Upper lobe of left lung (tissue), 6 donors: Measurements from ENCODE around the gene LYRM4. TPM values are rescaled to one million over a fixed set of nuclear protein-coding genes. Genes with fewer than 3 reads are reported as not detected.

Source experiments
- ATAC-seq, 2 donors: fragments of 200-7000 bp; cut with Tn5 transposase; one replicate each; pipeline ENCODE4 v1.9.1; 2022; ENCODE audit warnings: mild to moderate bottlenecking in 2 of 2, moderate library complexity in 2 of 2; ENCODE audit not compliant: low FRiP score in 2 of 2
- DNase-seq, 2 donors: peaks; one replicate each; pipeline ENCODE4 v3.0.0-alpha.2; 2019 to 2020
- H3K27ac ChIP-seq, 4 donors: fragments of 200-600 bp; sonication (generic); one replicate each; pipeline ENCODE4 v1.5.1; 2016 to 2019
- H3K27me3 ChIP-seq, 4 donors: fragments of 200-600 bp; sonication (generic); one replicate each; pipeline ENCODE4 v1.5.1; 2017 to 2019
- H3K36me3 ChIP-seq, 4 donors: fragments of 200-600 bp; sonication (generic); one replicate each; pipeline ENCODE4 v1.5.1; 2016 to 2019
- H3K4me1 ChIP-seq, 4 donors: fragments of 200-600 bp; sonication (generic); one replicate each; pipeline ENCODE4 v1.5.1; 2018 to 2019
- H3K4me3 ChIP-seq, 4 donors: fragments of 200-600 bp; sonication (generic); one replicate each; pipeline ENCODE4 v1.5.1; 2017 to 2019; ENCODE audit warnings: mild to moderate bottlenecking in 2 of 4, moderate library complexity in 1 of 4
- H3K9me3 ChIP-seq, 4 donors: fragments of 200-600 bp; sonication (generic); one replicate each; pipeline ENCODE4 v1.5.1; 2018 to 2019
- CTCF ChIP-seq, 6 experiments: fragments of 450-650 bp in 4 of 6; fragments of 200-600 bp in 2 of 6; sonication (generic) in 2 of 6; IDR thresholded peaks; one replicate each; pipeline ENCODE4 v1.5.1; 2016 to 2019; ENCODE audit warnings: antibody characterized with exemption in 6 of 6
- EP300 ChIP-seq, 4 donors: sonication (generic); formaldehyde crosslinking; IDR thresholded peaks; one replicate each; pipeline ENCODE4 v1.5.1; 2017; ENCODE audit warnings: antibody characterized with exemption in 4 of 4, control low read depth in 2 of 4
- POLR2A ChIP-seq, 4 donors: fragments of 450-650 bp; IDR thresholded peaks; one replicate each; pipeline ENCODE4 v1.5.1; 2016 to 2017; ENCODE audit warnings: antibody characterized with exemption in 4 of 4, mild to moderate bottlenecking in 2 of 4
- POLR2AphosphoS5 ChIP-seq, 2 donors: sonication (generic); formaldehyde crosslinking; IDR thresholded peaks; one replicate each; pipeline ENCODE4 v1.5.1; 2017; ENCODE audit warnings: antibody characterized with exemption in 2 of 2
- WGBS, 2 donors: methylation state at CpG; one replicate each; pipeline ENCODE4 v1.1.5; 2017 to 2018; 5-methylcytosine and 5-hydroxymethylcytosine counted together
- total RNA-seq, 6 donors: library from RNA; depleted of rRNA in 4 of 6; stranded (reverse); fragments of >200 nt in 4 of 6; gene quantifications; one replicate each; pipeline versions ENCODE4 v1.1.0 to v1.2.1, GENCODE V29; 2016 to 2021
- donor health status: DM: no; HTN: no; CAD: no; lungs with moderate emphysema.
- donor health status: DM: no; HTN: yes; CAD: no; lungs with severe emphysema.

The LYRM4 gene
- total RNA-seq, 6 donors from 2014 or later: 5.8 to 24.1 (median 15.9) TPM

- TF ChIP-seq POLR2AphosphoS5 (IDR thresholded peaks at IDR 0.05) (no peak), POLR2A (IDR thresholded peaks at IDR 0.05) (no peak), EP300 (IDR thresholded peaks at IDR 0.05) (no peak), CTCF (IDR thresholded peaks at IDR 0.05) (no peak)
- ATAC-seq: no peak
- no peaks in the 10 kb centered on the region for H3K27me3 ChIP-seq
- no peak for DNase-seq
- H3K27ac ChIP-seq: no peak overlapping the region
- no peaks in the 10 kb centered on the region for H3K9me3 ChIP-seq
- no peak overlapping the region for H3K4me3 ChIP-seq
- H3K4me1 ChIP-seq: no peaks in the 10 kb centered on the region
- no peaks in the 10 kb centered on the region for H3K36me3 ChIP-seq
- WGBS, 2 donors: 84 to 85% methylated on average over 8 of the region's 8 CpGs
Measured at GRCh38 chr6:5102267-5102970, 158.3 kb downstream of the LYRM4 start.

GRCh38 chr6:5100806-5101205 is 159.9 kb downstream of the LYRM4 start:
- Histone ChIP-seq H3K4me3 (no peak overlapping the region), H3K9me3 (no peaks in the 10 kb centered on the region), H3K27ac (no peak overlapping the region), H3K4me1 (no peaks in the 10 kb centered on the region), H3K27me3 (no peaks in the 10 kb centered on the region), H3K36me3 (no peaks in the 10 kb centered on the region)
- ATAC-seq (no peak), DNase-seq (no peak)
- WGBS, 2 donors: 92 to 98% methylated on average over 7 of the region's 7 CpGs
- TF ChIP-seq POLR2AphosphoS5 (IDR thresholded peaks at IDR 0.05) (no peak), EP300 (IDR thresholded peaks at IDR 0.05) (no peak), CTCF (IDR thresholded peaks at IDR 0.05) (no peak), POLR2A (IDR thresholded peaks at IDR 0.05) (no peak)

GRCh38 chr6:5099537-5099936 is 161.2 kb downstream of the LYRM4 start:
- H3K4me3 ChIP-seq: no peak overlapping the region
- no peak for DNase-seq
- WGBS, 2 donors: 92 to 100% methylated on average over 3 of the region's 3 CpGs
- no peaks in the 10 kb centered on the region for H3K9me3 ChIP-seq
- H3K36me3 ChIP-seq: no peaks in the 10 kb centered on the region
- H3K4me1 ChIP-seq: no peaks in the 10 kb centered on the region
- H3K27ac ChIP-seq: no peak overlapping the region
- no peak for TF ChIP-seq EP300 (IDR thresholded peaks at IDR 0.05)
- TF ChIP-seq POLR2AphosphoS5 (IDR thresholded peaks at IDR 0.05): no peak
- TF ChIP-seq POLR2A (IDR thresholded peaks at IDR 0.05): no peak
- no peak for TF ChIP-seq CTCF (IDR thresholded peaks at IDR 0.05)
- ATAC-seq: no peak
- no peaks in the 10 kb centered on the region for H3K27me3 ChIP-seq

- ATAC-seq (peak in 1 of 2 donors; percentile 6), DNase-seq (no peak)
- no peak overlapping the region for H3K4me3 ChIP-seq
- no peaks in the 10 kb centered on the region for H3K27me3 ChIP-seq
- H3K36me3 ChIP-seq: no peaks in the 10 kb centered on the region
- no peak for TF ChIP-seq POLR2A (IDR thresholded peaks at IDR 0.05)
- no peak for TF ChIP-seq POLR2AphosphoS5 (IDR thresholded peaks at IDR 0.05)
- no peak for TF ChIP-seq CTCF (IDR thresholded peaks at IDR 0.05)
- TF ChIP-seq EP300 (IDR thresholded peaks at IDR 0.05): no peak
- WGBS, 2 donors: 92 to 95% methylated on average over 8 to 14 of the region's 14 CpGs
- no peaks in the 10 kb centered on the region for H3K4me1 ChIP-seq
- H3K27ac ChIP-seq: no peak overlapping the region
- H3K9me3 ChIP-seq: no peaks in the 10 kb centered on the region
Measured at GRCh38 chr6:5098501-5099270, 162.1 kb downstream of the LYRM4 start.
